ENCODE results near the gene RHOD. TPM values are rescaled to one million over a fixed set of nuclear protein-coding genes. Genes with fewer than 3 reads are reported as not detected.

Gene RHOD
- total RNA-seq, 1 donor from 2014 or later, result 1.7 TPM

DNA sequence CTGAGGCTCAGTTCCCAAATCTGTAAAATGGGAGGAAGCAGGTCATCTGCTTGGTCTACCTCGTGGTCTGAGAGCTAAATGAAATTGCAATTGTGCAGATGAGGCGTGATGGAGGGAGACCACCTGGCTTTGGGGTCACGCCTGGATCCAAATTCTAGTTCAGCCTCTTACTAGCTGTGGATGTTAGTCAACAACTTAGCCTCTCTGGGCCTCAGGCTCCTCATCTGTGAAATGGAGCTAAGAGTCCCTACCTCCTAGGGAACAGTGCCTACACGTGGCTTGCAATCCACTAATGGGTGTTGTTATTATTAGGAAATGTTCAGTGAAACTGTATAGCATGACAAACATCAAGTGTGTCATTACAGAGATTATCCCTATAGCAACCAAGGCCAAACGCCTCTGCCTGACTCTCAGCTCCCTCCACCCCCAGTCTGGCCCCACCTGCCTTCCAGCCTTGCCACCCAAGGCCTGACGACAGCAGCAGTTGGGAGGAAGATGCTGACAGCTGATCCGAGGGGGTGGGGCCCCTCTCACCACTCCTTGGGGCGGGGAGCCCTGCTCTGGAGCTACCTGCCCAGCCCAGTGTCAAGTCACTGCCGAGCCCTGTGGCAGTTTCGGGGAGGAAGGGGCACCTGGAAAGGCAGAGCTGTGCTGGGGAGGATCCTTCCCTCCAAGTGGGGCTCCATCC lies 1.7 kb upstream of the RHOD start:
- peaks cover 23% of the 10 kb centered on the region for H3K27me3 Mint-ChIP-seq (ENCODE audit: low read depth)
- H3K36me3 Mint-ChIP-seq (ENCODE audit: low read depth), result no peaks in the 10 kb centered on the region
- no peak overlapping the region for H3K4me3 Mint-ChIP-seq
- TF ChIP-seq CTCF (conservative IDR thresholded peaks at IDR 0.05), result no peak
- DNase-seq (ENCODE audit: low read depth, low spot score), result no peak
- H3K9me3 Mint-ChIP-seq, result no peaks in the 10 kb centered on the region
- peaks cover 10% of the 10 kb centered on the region for H3K4me1 Mint-ChIP-seq
- no peak overlapping the region for H3K27ac Mint-ChIP-seq (ENCODE audit: unreplicated experiment)

GRCh38 chr11:67055812-67056211 lies 835 bp upstream of the RHOD start:
- Mint-ChIP-seq H3K9me3 (no peaks in the 10 kb centered on the region), H3K4me3 (no peak overlapping the region), H3K27me3 (ENCODE audit: low read depth) (peaks cover 23% of the 10 kb centered on the region), H3K4me1 (peaks cover 10% of the 10 kb centered on the region), H3K27ac (ENCODE audit: unreplicated experiment) (no peak overlapping the region), H3K36me3 (ENCODE audit: low read depth) (no peaks in the 10 kb centered on the region)
- no peak for TF ChIP-seq CTCF (conservative IDR thresholded peaks at IDR 0.05)
- no peak for DNase-seq (ENCODE audit: low read depth, low spot score)

DNA sequence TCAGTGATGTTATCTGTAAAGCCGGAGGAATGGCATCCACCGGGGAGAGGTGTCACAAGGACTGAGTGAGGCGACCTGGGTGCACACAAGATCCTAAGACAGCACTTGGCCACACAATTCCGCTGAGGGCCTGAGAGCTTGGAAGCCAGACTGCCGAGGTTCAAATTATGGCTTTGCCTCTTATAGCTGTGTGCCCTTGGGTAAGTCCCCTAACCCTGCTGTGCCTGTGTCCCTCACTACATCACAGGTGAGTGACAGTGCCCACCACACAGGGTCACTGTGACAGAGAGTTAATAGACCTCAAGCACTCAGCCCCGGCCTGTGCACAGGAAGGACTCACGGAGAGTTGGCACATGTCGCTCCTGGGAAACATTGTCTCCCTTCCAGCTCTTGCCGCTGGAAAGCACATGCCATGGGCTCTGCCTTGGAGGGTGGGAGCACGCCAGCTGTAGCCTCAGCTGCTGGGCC lies 592 bp downstream of the RHOD start:
- no peak for DNase-seq (ENCODE audit: low read depth, low spot score)
- Mint-ChIP-seq H3K4me3 (peak overlapping the region; percentile 56), H3K4me1 (peaks cover 10% of the 10 kb centered on the region), H3K9me3 (no peaks in the 10 kb centered on the region), H3K36me3 (ENCODE audit: low read depth) (no peaks in the 10 kb centered on the region), H3K27me3 (ENCODE audit: low read depth) (peaks cover 23% of the 10 kb centered on the region), H3K27ac (ENCODE audit: unreplicated experiment) (no peak overlapping the region)
- no peak for TF ChIP-seq CTCF (conservative IDR thresholded peaks at IDR 0.05)

GRCh38 chr11:67058506-67058905 lies 1.9 kb downstream of the RHOD start:
- H3K9me3 Mint-ChIP-seq, result no peaks in the 10 kb centered on the region
- H3K27ac Mint-ChIP-seq (ENCODE audit: unreplicated experiment), result no peak overlapping the region
- DNase-seq (ENCODE audit: low read depth, low spot score), result no peak
- peaks cover 10% of the 10 kb centered on the region for H3K4me1 Mint-ChIP-seq
- H3K4me3 Mint-ChIP-seq, result no peak overlapping the region
- H3K27me3 Mint-ChIP-seq (ENCODE audit: low read depth), result peaks cover 23% of the 10 kb centered on the region
- no peak for TF ChIP-seq CTCF (conservative IDR thresholded peaks at IDR 0.05)
- no peaks in the 10 kb centered on the region for H3K36me3 Mint-ChIP-seq (ENCODE audit: low read depth)

DNA sequence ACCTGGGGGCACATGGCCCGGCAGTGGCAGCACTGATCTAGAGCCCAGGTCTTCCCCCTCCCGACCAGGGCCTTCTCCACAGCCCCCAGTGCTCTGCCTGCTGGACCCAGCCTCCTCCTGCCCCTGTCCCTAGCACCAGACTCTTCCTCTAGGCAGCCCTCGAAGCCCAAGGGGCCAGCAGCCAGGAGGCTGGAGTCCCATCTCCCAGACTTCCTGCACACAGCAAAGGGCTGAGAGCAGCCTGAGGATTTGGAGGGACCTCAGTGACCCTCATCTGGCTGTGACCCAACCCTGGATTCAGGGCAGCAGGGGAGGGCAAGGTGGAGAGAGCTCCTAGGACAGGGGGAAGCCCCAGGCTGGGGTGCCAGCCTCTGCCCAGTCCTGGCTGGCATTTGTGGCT lies 3.0 kb downstream of the RHOD start:
- H3K36me3 Mint-ChIP-seq (ENCODE audit: low read depth), result no peaks in the 10 kb centered on the region
- no peak for TF ChIP-seq CTCF (conservative IDR thresholded peaks at IDR 0.05)
- DNase-seq (ENCODE audit: low read depth, low spot score), result no peak
- peaks cover 5% of the 10 kb centered on the region for H3K4me1 Mint-ChIP-seq
- no peaks in the 10 kb centered on the region for H3K9me3 Mint-ChIP-seq
- H3K27ac Mint-ChIP-seq (ENCODE audit: unreplicated experiment), result no peak overlapping the region
- H3K4me3 Mint-ChIP-seq, result no peak overlapping the region
- H3K27me3 Mint-ChIP-seq (ENCODE audit: low read depth), result peaks cover 23% of the 10 kb centered on the region

Data from neural crest cell (in vitro differentiated cells).